Nucleus accumbens (tissue), 56 donors: Measurements from ENCODE around the gene TMEM269.

ENCODE experiments used
- DNase-seq, 56 donors: peaks; one replicate each; lab custom pipeline; 2025; lab: John Stamatoyannopoulos, UW

The TMEM269 gene

GRCh38 chr1:42845193-42845592, 60.4 kb downstream of the TMEM269 start:
- DNase-seq: no peak

- DNase-seq: no peak
Observed at GRCh38 chr1:42845866-42846256, 61.1 kb downstream of the TMEM269 start.

GRCh38 chr1:42846257-42847110, 61.7 kb downstream of the TMEM269 start, which contains the start of gene ZNF691:
TSS of gene ZNF691 (plus strand) at chr1:42846613. CDS start at chr1:42849659, 3,046 bp downstream.
- DNase-seq: peak; percentile 41 to 97 (median 91)

GRCh38 chr1:42847111-42847595, 62.4 kb downstream of the TMEM269 start:
- DNase-seq: peak in 2 of 56 donors; percentile 13 to 20

DNA sequence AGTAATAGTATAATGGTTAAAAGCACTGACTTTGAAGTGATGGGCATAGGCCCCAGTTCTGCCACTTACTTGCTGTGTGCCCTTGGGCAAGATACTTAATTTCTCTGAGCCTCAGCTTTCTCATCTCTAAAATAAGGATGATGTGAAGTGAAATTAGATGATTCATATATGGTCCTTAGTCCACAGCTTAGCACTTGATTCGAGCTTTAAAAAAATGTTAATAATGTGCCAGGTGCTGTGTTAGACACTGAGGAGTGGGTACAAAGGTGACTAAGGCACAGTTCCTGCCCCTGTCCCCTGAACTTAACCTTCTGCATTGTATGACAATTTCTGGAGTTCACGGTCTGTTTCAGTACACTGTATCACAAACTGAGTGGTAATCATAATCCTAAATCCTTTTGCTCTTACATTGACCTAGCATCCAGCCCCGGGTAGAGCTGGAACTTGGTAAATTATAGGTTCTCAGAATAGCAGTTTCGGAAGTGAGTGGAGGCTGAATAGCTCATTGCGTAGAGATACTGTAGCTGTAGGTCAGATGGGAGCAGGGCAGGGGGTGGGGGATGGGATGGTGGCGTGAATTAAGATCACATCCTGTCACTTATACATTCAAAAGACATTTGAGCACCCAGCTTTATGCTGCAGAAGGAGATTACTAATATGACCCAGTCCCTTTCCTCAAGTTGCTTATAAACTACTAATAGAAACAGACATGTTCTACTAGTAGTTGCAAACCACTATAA, 63.1 kb downstream of the TMEM269 start:
- no peak for DNase-seq

GRCh38 chr1:42848823-42849537, 64.2 kb downstream of the TMEM269 start:
- no peak for DNase-seq

- DNase-seq: no peak
Observed at GRCh38 chr1:42849944-42850343, 65.2 kb downstream of the TMEM269 start.
